SH-SY5Y (cell line): ENCODE measurements around the gene TMEM53.

ENCODE experiments used
- GATA2 ChIP-seq: IDR thresholded peaks from 2 replicates; pipeline ENCODE4 v1.6.1; 2011; ENCODE audit warnings: mild to moderate bottlenecking, low read depth, low read length
- GATA3 ChIP-seq: IDR thresholded peaks from 2 replicates; pipeline ENCODE4 v1.6.1; 2011; ENCODE audit warnings: low read depth, mild to moderate bottlenecking, low read length, moderate library complexity

- TF ChIP-seq GATA2: no peak
- no peak for TF ChIP-seq GATA3
These were observed 34.0 kb downstream of the TMEM53 start for GRCh38 chr1:44640200-44640853.
